Natural killer cell (primary cell): ENCODE data around the gene MAP7D3. TPM values are rescaled to one million over a fixed set of nuclear protein-coding genes. Genes with fewer than 3 reads are reported as not detected.

Source experiments
- ATAC-seq, 3 donors: fragments of 150-1000 bp in 2 of 3; fragments of 200-7000 bp in 1 of 3; cut with Tn5 transposase; 1 replicate in 1 of 3; 2 replicates in 2 of 3; pipeline ENCODE4 v1.10.0; 2021; ENCODE audit warnings: mild to moderate bottlenecking in 2 of 3, moderate library complexity in 2 of 3
- DNase-seq, 2 donors: peaks; one replicate each; pipeline versions ENCODE4 v3.0.0 to v3.0.0-alpha.2; 2013 to 2021; ENCODE audit warnings: mixed read lengths in 1 of 2
- H3K27ac ChIP-seq: one replicate; pipeline ENCODE4 v1.5.1; 2013; ENCODE audit warnings: mild to moderate bottlenecking, low read length
- H3K27me3 ChIP-seq: one replicate; pipeline ENCODE4 v1.6.1; 2013; ENCODE audit warnings: low read length; ENCODE audit not compliant: control insufficient read depth, insufficient read depth
- H3K36me3 ChIP-seq: one replicate; pipeline ENCODE4 v1.6.1; 2013; ENCODE audit warnings: low read length; ENCODE audit not compliant: control insufficient read depth, insufficient read depth
- H3K4me1 ChIP-seq: one replicate; pipeline ENCODE4 v1.6.1; 2013; ENCODE audit warnings: low read length; ENCODE audit not compliant: control insufficient read depth, insufficient read depth
- H3K4me3 ChIP-seq: one replicate; pipeline ENCODE4 v1.5.1; 2013; ENCODE audit warnings: low read length
- H3K9me3 ChIP-seq: one replicate; pipeline ENCODE4 v1.6.1; 2013; ENCODE audit warnings: low read length; ENCODE audit not compliant: control insufficient read depth, insufficient read depth
- H3K27ac Mint-ChIP-seq, 2 donors: one replicate each; pipeline ENCODE4 v1.8.0; 2022; ENCODE audit warnings: mild to moderate bottlenecking in 2 of 2, mixed read lengths in 2 of 2, moderate library complexity in 1 of 2
- H3K27me3 Mint-ChIP-seq, 2 donors: one replicate each; pipeline ENCODE4 v1.8.0; 2022; ENCODE audit warnings: low read depth in 2 of 2, mixed read lengths in 2 of 2
- H3K36me3 Mint-ChIP-seq: one replicate; pipeline ENCODE4 v1.8.0; 2022; ENCODE audit warnings: mixed read lengths
- H3K4me1 Mint-ChIP-seq, 2 donors: one replicate each; pipeline ENCODE4 v1.8.0; 2022; ENCODE audit warnings: mixed read lengths in 2 of 2
- H3K4me3 Mint-ChIP-seq: one replicate; pipeline ENCODE4 v1.8.0; 2022; ENCODE audit warnings: mild to moderate bottlenecking, moderate library complexity, mixed read lengths
- H3K9me3 Mint-ChIP-seq, 2 donors: one replicate each; pipeline ENCODE4 v1.8.0; 2022; ENCODE audit warnings: mixed read lengths in 2 of 2
- CTCF ChIP-seq: fragments of 200-600 bp; IDR thresholded peaks from one replicate; pipeline ENCODE4 v1.8.0; 2022; ENCODE audit warnings: antibody characterized with exemption
- WGBS: methylation state at CpG from one replicate; pipeline ENCODE4 v1.1.7; 2013; ENCODE audit warnings: missing lambda C conversion rate; ENCODE audit not compliant: insufficient coverage; 5-methylcytosine and 5-hydroxymethylcytosine counted together
- intact Hi-C: fragments of 100-400 bp; cut with micrococcal nuclease; formaldehyde crosslinking; loops from one replicate; pipeline ENCODE4 v1.14.2; 2022
- total RNA-seq, 4 donors: library from RNA; stranded (reverse); fragments of 120-200 nt in 1 of 4; gene quantifications; one replicate each; pipeline versions ENCODE4 v1.2.3 to v1.2.4, GENCODE V29; 2013 to 2022

MAP7D3 gene
- total RNA-seq, 3 donors from 2014 or later (not counting 1 experiment from before 2014, with no cell fraction given), result 5.6 to 6.1 (median 5.7) TPM

GRCh38 chrX:136211766-136212556 lies 39.2 kb downstream of the MAP7D3 start:
- no peaks in the 10 kb centered on the region for H3K27me3 ChIP-seq
- no peaks in the 10 kb centered on the region for H3K9me3 ChIP-seq
- DNase-seq (no peak), ATAC-seq (no peak)
- H3K4me1 ChIP-seq, result peaks cover 8% of the 10 kb centered on the region
- no peak overlapping the region for H3K4me3 ChIP-seq
- H3K27ac ChIP-seq, result no peak overlapping the region
- no peaks in the 10 kb centered on the region for H3K36me3 ChIP-seq
- Mint-ChIP-seq H3K4me1 (peaks cover 0 to 4% of the 10 kb centered on the region in 2 donors), H3K36me3 (no peaks in the 10 kb centered on the region), H3K27me3 (no peaks in the 10 kb centered on the region), H3K27ac (no peak overlapping the region), H3K9me3 (no peaks in the 10 kb centered on the region), H3K4me3 (no peak overlapping the region)
- intact Hi-C loops, result no loop called here
- TF ChIP-seq CTCF, result no peak
- WGBS, result 82% methylated on average over 11 of the region's 11 CpGs

GRCh38 chrX:136210806-136211205 lies 40.4 kb downstream of the MAP7D3 start:
- Mint-ChIP-seq H3K4me1 (peaks cover 0 to 4% of the 10 kb centered on the region in 2 donors), H3K4me3 (no peak overlapping the region), H3K9me3 (no peaks in the 10 kb centered on the region), H3K36me3 (no peaks in the 10 kb centered on the region), H3K27ac (no peak overlapping the region), H3K27me3 (no peaks in the 10 kb centered on the region)
- H3K4me1 ChIP-seq, result peaks cover 10% of the 10 kb centered on the region
- ATAC-seq (no peak), DNase-seq (no peak)
- H3K36me3 ChIP-seq, result no peaks in the 10 kb centered on the region
- H3K27ac ChIP-seq, result no peak overlapping the region
- no peaks in the 10 kb centered on the region for H3K9me3 ChIP-seq
- no peaks in the 10 kb centered on the region for H3K27me3 ChIP-seq
- intact Hi-C loops, result no loop called here
- no peak overlapping the region for H3K4me3 ChIP-seq
- TF ChIP-seq CTCF, result no peak
- 80% methylated on average over 4 of the region's 5 CpGs for WGBS

GRCh38 chrX:136210243-136210642 lies 41.0 kb downstream of the MAP7D3 start:
- Mint-ChIP-seq H3K9me3 (no peaks in the 10 kb centered on the region), H3K27ac (no peak overlapping the region), H3K4me3 (no peak overlapping the region), H3K27me3 (no peaks in the 10 kb centered on the region), H3K36me3 (no peaks in the 10 kb centered on the region), H3K4me1 (peaks cover 0 to 4% of the 10 kb centered on the region in 2 donors)
- WGBS, result 31% methylated on average over 5 of the region's 7 CpGs
- no peaks in the 10 kb centered on the region for H3K36me3 ChIP-seq
- H3K9me3 ChIP-seq, result no peaks in the 10 kb centered on the region
- H3K4me1 ChIP-seq, result peaks cover 14% of the 10 kb centered on the region
- ATAC-seq, result no peak
- H3K4me3 ChIP-seq, result no peak overlapping the region
- intact Hi-C loops, result no loop called here
- H3K27me3 ChIP-seq, result no peaks in the 10 kb centered on the region
- DNase-seq, result no peak
- H3K27ac ChIP-seq, result no peak overlapping the region
- TF ChIP-seq CTCF, result no peak

- no peak overlapping the region for H3K4me3 Mint-ChIP-seq
- Histone ChIP-seq H3K4me3 (no peak overlapping the region), H3K27ac (no peak overlapping the region), H3K27me3 (no peaks in the 10 kb centered on the region), H3K4me1 (peaks cover 17% of the 10 kb centered on the region), H3K36me3 (no peaks in the 10 kb centered on the region), H3K9me3 (no peaks in the 10 kb centered on the region)
- no peak overlapping the region for H3K27ac Mint-ChIP-seq
- no peaks in the 10 kb centered on the region for H3K36me3 Mint-ChIP-seq
- H3K27me3 Mint-ChIP-seq, result no peaks in the 10 kb centered on the region
- DNase-seq, result no peak
- peaks cover 3 to 6% of the 10 kb centered on the region in 2 donors for H3K4me1 Mint-ChIP-seq
- no peaks in the 10 kb centered on the region for H3K9me3 Mint-ChIP-seq
- no peak for TF ChIP-seq CTCF
- intact Hi-C loops, result loop anchor here (1.0 kb wide), 1 partner anchor 181 kb away; no protein-coding TSS in a partner anchor
- no peak for ATAC-seq
- WGBS, result 72% methylated on average over 7 of the region's 9 CpGs
Measured at GRCh38 chrX:136209751-136210150, 41.4 kb downstream of the MAP7D3 start.
